ENCODE results near the gene ZNRF2.

Gene ZNRF2

DNA sequence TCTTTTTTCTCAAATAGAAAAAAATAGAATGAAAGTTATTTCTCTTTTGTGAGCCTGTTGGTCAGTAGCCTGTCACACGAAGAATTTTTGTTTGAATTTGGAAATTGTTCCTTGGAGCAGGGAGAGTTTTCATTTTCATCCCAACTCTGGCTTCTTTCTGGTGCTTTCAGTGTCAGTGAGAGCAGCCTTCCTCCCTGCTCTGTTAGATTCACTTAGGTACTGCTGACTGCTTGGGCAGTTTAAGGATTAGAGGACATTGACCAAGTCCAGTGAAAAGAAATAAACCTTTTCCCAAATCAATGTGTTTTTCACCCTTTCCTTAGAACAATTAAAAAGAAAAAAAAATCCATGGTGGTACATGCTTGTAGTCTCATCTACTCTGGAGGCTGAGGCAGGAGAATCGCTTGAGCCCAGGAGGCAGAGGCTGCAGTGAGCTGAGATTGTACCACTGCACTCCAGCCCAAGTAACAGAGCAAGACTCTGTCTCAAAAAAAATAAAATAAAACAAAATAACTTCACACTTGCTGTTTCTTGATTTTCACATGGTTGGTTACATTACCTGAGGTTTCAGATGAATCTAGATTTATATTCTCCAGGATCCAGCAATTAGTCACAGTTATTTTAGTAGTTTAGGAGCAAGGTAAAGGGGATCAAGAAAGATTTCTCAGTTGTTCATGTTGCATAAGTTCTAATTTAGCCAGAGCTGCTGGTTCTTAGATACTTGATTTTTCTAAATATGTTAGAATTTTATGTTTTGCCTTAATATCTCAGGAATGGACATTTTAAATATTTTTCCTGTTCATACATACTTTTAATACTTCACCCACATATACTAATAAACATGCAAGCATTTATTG lies 63.1 kb downstream of the ZNRF2 start:
- DNase-seq (ENCODE audit: low read depth), result no peak
- H3K4me3 ChIP-seq (ENCODE audit: low read depth, low read length), result no peak overlapping the region; the same call in 1 of the 2 replicates
- TF ChIP-seq, protein P1, sequence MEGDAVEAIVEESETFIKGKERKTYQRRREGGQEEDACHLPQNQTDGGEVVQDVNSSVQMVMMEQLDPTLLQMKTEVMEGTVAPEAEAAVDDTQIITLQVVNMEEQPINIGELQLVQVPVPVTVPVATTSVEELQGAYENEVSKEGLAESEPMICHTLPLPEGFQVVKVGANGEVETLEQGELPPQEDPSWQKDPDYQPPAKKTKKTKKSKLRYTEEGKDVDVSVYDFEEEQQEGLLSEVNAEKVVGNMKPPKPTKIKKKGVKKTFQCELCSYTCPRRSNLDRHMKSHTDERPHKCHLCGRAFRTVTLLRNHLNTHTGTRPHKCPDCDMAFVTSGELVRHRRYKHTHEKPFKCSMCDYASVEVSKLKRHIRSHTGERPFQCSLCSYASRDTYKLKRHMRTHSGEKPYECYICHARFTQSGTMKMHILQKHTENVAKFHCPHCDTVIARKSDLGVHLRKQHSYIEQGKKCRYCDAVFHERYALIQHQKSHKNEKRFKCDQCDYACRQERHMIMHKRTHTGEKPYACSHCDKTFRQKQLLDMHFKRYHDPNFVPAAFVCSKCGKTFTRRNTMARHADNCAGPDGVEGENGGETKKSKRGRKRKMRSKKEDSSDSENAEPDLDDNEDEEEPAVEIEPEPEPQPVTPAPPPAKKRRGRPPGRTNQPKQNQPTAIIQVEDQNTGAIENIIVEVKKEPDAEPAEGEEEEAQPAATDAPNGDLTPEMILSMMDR (IDR thresholded peaks at IDR 0.05; ENCODE audit: low read depth, low read length, missing control alignments), result no peak

DNA sequence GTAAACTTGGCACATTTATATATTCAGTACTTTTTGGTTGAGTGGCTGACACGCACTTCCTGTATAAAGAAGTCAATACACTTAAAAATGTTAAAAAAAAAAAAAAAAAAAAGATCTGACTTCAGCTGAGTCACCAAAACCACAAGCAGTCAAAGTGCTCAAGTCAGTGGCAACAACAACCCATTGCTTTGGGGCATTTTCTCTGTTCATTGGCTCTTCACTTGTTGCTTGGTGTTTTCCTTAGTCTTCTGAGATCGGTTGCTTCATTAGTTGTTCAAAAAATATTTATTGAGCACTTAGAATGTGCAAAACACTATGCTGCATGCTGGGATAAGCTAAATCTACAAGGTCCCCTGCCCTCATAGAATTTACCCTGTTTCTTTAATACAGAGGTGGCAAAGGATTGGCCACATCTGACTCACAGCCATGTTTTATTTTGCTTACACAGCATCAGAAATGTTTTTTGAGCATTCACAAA lies 63.7 kb downstream of the ZNRF2 start:
- no peak overlapping the region; the same call in 1 of the 2 replicates for H3K4me3 ChIP-seq (ENCODE audit: low read depth, low read length)
- DNase-seq (ENCODE audit: low read depth), result peak; percentile 80
- TF ChIP-seq, protein P1 (IDR thresholded peaks at IDR 0.05; ENCODE audit: low read depth, low read length, missing control alignments), result no peak

DNA sequence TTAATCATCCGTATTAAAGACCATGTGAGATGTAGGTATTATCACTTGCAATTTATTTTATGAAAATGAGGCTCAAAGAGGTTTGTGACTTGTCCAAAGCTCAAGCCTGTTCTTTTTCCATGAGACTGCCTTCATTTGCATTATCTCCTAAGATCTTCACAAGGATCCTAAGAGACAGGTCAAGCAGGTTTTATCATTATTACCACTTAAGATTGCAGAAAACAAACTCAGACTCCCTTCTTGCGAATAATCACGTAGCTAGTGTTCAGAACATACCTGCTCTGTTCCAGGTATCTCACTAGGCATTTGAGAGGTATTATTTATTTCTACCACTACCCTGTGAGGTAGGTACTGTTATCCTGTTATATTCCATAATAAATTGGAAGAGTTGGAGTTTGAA lies 64.8 kb downstream of the ZNRF2 start:
- TF ChIP-seq, protein P1 (IDR thresholded peaks at IDR 0.05; ENCODE audit: low read depth, low read length, missing control alignments), result no peak
- no peak for DNase-seq (ENCODE audit: low read depth)
- no peak overlapping the region for H3K4me3 ChIP-seq (ENCODE audit: low read depth, low read length)

DNA sequence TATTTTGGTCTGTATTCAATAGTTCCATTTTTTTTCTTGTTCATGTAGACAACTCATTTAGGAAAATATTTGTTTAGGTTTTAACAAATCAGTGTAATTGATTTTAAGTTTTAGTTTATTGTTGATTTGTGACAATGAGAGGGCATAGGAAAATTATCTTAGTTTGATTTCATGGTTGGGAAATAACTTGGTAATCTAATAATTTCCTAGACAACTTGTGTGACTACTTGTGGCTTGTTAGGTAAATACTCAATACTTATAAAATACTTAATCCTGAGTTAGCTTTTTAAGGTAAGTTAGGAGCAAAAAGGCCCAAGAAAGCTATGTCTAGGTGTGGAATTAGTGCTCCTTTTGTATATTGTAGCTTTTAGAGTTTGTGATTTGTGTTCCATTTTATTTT lies 65.4 kb downstream of the ZNRF2 start:
- no peak overlapping the region for H3K4me3 ChIP-seq (ENCODE audit: low read depth, low read length)
- TF ChIP-seq, protein P1 (IDR thresholded peaks at IDR 0.05; ENCODE audit: low read depth, low read length, missing control alignments), result no peak
- no peak for DNase-seq (ENCODE audit: low read depth)

DNA sequence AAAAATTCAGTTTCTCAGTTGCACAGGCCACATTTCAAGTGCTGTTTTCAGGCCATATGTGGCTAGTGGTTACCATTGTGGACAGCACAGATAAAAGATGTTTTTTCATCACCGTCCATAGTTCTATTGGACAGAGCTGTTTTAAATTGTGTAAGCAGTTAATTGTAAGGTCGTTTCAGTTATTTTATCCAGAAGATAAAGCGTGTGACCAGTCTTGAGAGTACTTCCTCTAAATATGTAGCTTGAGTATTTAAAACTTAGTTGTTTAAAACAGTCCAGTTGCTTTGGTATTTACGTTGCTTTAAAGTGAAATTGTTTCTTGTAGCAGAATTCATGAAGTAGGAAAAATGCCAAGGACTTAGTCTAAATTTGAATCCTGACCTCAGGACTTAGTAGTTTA lies 66.9 kb downstream of the ZNRF2 start:
- DNase-seq (ENCODE audit: low read depth), result no peak
- TF ChIP-seq, protein P1 (IDR thresholded peaks at IDR 0.05; ENCODE audit: low read depth, low read length, missing control alignments), result no peak
- H3K4me3 ChIP-seq (ENCODE audit: low read depth, low read length), result no peak overlapping the region

DNA sequence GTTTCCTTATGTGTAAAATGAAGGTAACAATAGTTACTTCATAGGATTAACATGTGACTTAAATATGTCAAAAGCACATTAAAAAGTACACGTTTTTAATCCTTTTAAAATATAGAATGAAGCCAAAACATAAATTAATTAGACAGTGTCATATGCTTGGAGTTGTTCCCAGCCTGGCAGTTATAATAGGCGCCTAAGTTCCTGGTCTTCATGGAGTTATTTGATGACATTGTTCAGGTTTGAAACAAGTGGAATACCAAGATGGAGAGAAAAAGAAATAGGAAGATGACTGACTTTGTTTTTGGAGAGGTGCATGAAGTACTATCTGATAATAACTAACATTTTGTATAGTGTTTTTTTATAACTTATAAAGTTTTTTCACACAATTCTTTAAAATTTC lies 67.3 kb downstream of the ZNRF2 start:
- H3K4me3 ChIP-seq (ENCODE audit: low read depth, low read length), result no peak overlapping the region
- TF ChIP-seq, protein P1 (IDR thresholded peaks at IDR 0.05; ENCODE audit: low read depth, low read length, missing control alignments), result no peak
- no peak for DNase-seq (ENCODE audit: low read depth)

DNA sequence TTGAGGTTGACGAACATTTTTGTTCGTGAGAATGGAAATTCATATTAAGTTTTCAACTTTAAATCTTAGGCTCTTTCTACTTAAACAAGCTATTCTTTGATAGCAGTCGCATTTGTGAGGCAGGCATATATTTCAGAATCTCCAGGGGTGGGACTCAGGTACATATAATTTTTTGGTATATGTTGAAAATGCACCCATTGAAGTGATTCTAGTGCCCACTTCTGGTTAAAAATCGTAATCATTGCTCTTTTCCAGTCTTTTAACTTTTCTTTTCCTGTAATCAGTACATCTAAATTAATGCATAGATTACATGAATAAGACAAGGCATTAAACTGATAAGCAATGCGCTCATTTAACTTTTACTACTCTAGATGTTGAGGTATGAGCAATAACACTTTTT lies 67.8 kb downstream of the ZNRF2 start:
- TF ChIP-seq, protein P1 (IDR thresholded peaks at IDR 0.05; ENCODE audit: low read depth, low read length, missing control alignments), result peak; percentile 31
- no peak for DNase-seq (ENCODE audit: low read depth)

More for the DNA sequence above, 67.8 kb downstream of the ZNRF2 start:
- H3K4me3 ChIP-seq (ENCODE audit: low read depth, low read length), result no peak overlapping the region

All from GM12864 (cell line).